Activated CD4-positive, alpha-beta T cell treated with anti-CD3 and anti-CD28 coated beads, Interleukin-2, amount 10 ng/mL, durations not matched to agents 24 days and 14 days (primary cell): ENCODE data around the gene RPL35A. TPM values are rescaled to one million over a fixed set of nuclear protein-coding genes. Genes with fewer than 3 reads are reported as not detected.

Experiments
- DNase-seq: peaks from one replicate; pipeline ENCODE4 v3.0.0; 2022
- H3K27ac Mint-ChIP-seq: one replicate; pipeline ENCODE4 v1.8.0; 2022; ENCODE audit warnings: mild to moderate bottlenecking, mixed read lengths
- H3K27me3 Mint-ChIP-seq: one replicate; pipeline ENCODE4 v1.8.0; 2022; ENCODE audit warnings: mixed read lengths
- H3K36me3 Mint-ChIP-seq: one replicate; pipeline ENCODE4 v1.8.0; 2022; ENCODE audit warnings: low read depth, mild to moderate bottlenecking, mixed read lengths
- H3K4me1 Mint-ChIP-seq: one replicate; pipeline ENCODE4 v1.8.0; 2021; ENCODE audit warnings: mixed read lengths
- H3K4me3 Mint-ChIP-seq: one replicate; pipeline ENCODE4 v1.8.0; 2022; ENCODE audit warnings: mild to moderate bottlenecking, moderate library complexity, mixed read lengths
- H3K9me3 Mint-ChIP-seq: one replicate; pipeline ENCODE4 v1.8.0; 2021; ENCODE audit warnings: mixed read lengths
- intact Hi-C: fragments of 100-400 bp; cut with micrococcal nuclease; formaldehyde crosslinking; loops from one replicate; pipeline ENCODE4 v1.15.1; 2023
- total RNA-seq: library from RNA; stranded (reverse); gene quantifications from 2 replicates; pipeline ENCODE4 v1.2.3, GENCODE V29; 2022

Gene RPL35A
- total RNA-seq, 1 donor from 2014 or later = 1,372 TPM

- H3K27me3 Mint-ChIP-seq = no peaks in the 10 kb centered on the region
- no peaks in the 10 kb centered on the region for H3K4me1 Mint-ChIP-seq
These were observed 46.9 kb downstream of the RPL35A start for GRCh38 chr3:197996855-197997254.

GRCh38 chr3:197997936-197998335 is 47.9 kb downstream of the RPL35A start:
- intact Hi-C loops = no loop called here
- Mint-ChIP-seq H3K4me1 (no peaks in the 10 kb centered on the region), H3K36me3 (no peaks in the 10 kb centered on the region), H3K27me3 (no peaks in the 10 kb centered on the region), H3K27ac (no peak overlapping the region), H3K9me3 (no peaks in the 10 kb centered on the region), H3K4me3 (no peak overlapping the region)
- DNase-seq = no peak

More at GRCh38 chr3:197996855-197997254, 46.9 kb downstream of the RPL35A start:
- H3K9me3 Mint-ChIP-seq = no peaks in the 10 kb centered on the region
- no peak overlapping the region for H3K27ac Mint-ChIP-seq
- DNase-seq = no peak
- no peaks in the 10 kb centered on the region for H3K36me3 Mint-ChIP-seq
- intact Hi-C loops = no loop called here
- no peak overlapping the region for H3K4me3 Mint-ChIP-seq

Other genes starting within 250 kb of the RPL35A start
- gene RUBCN, start 213.3 kb upstream of the RPL35A start, total RNA-seq = 38.8 and 41.0 TPM in 2 replicates
- gene FYTTD1, start 200.3 kb upstream of the RPL35A start, total RNA-seq = 53.2 and 56.8 TPM in 2 replicates
- gene LRCH3, start 158.9 kb upstream of the RPL35A start, total RNA-seq = 54.7 and 56.4 TPM in 2 replicates
- gene LMLN, start 10.0 kb downstream of the RPL35A start, total RNA-seq = 5.5 and 5.9 TPM in 2 replicates